Gastroesophageal sphincter (tissue), 3 donors: ENCODE results near the gene PELI2.

Experiments
- CTCF ChIP-seq, 4 experiments: fragments of 200-600 bp in 2 of 4; fragments of 450-650 bp in 2 of 4; sonication (generic) in 1 of 4; IDR thresholded peaks; one replicate each; pipeline ENCODE4 v1.5.1; 2017 to 2019; ENCODE audit warnings: antibody characterized with exemption in 4 of 4, mild to moderate bottlenecking in 2 of 4, moderate library complexity in 2 of 4
- EP300 ChIP-seq: sonication (generic); formaldehyde crosslinking; IDR thresholded peaks from one replicate; pipeline ENCODE4 v1.6.1; 2017; ENCODE audit warnings: antibody characterized with exemption, mild to moderate bottlenecking
- POLR2AphosphoS5 ChIP-seq: sonication (generic); formaldehyde crosslinking; IDR thresholded peaks from one replicate; pipeline ENCODE4 v1.6.1; 2017; ENCODE audit warnings: antibody characterized with exemption

- TF ChIP-seq POLR2AphosphoS5 (no peak), CTCF (IDR thresholded peaks at IDR 0.05) (no peak), EP300 (no peak)
Measured at GRCh38 chr14:56195223-56195622, 77.0 kb downstream of the PELI2 start.
